B cell (primary cell): ENCODE measurements around the gene CERCAM.

ENCODE experiments used
- CTCF ChIP-seq: fragments of 200-600 bp; IDR thresholded peaks from one replicate; pipeline ENCODE4 v1.8.0; 2022; ENCODE audit warnings: antibody characterized with exemption, mild to moderate bottlenecking
- EZH2 ChIP-seq: IDR thresholded peaks from 2 replicates; pipeline ENCODE4 v1.6.1; 2012; ENCODE audit warnings: borderline replicate concordance, low read depth, mild to moderate bottlenecking, moderate library complexity, low read length; ENCODE audit not compliant: insufficient read depth, poor library complexity, severe bottlenecking

GRCh38 chr9:128481561-128481960 lies 60.9 kb downstream of the CERCAM start:
- TF ChIP-seq CTCF (no peak), EZH2 (no peak)
